ENCODE results near the gene OPRD1. TPM values are rescaled to one million over a fixed set of nuclear protein-coding genes. Genes with fewer than 3 reads are reported as not detected.

Gene OPRD1
- total RNA-seq, 4 donors from 2014 or later, result not detected

GRCh38 chr1:28890836-28891235 lies 78.9 kb downstream of the OPRD1 start:
- H3K4me1 ChIP-seq, result peaks cover 12% of the 10 kb centered on the region
- no peak overlapping the region for H3K27ac ChIP-seq
- TF ChIP-seq POLR2AphosphoS5 (IDR thresholded peaks at IDR 0.05) (no peak), EP300 (IDR thresholded peaks at IDR 0.05) (no peak), POLR2A (IDR thresholded peaks at IDR 0.05) (no peak)
- TF ChIP-seq, protein P1, sequence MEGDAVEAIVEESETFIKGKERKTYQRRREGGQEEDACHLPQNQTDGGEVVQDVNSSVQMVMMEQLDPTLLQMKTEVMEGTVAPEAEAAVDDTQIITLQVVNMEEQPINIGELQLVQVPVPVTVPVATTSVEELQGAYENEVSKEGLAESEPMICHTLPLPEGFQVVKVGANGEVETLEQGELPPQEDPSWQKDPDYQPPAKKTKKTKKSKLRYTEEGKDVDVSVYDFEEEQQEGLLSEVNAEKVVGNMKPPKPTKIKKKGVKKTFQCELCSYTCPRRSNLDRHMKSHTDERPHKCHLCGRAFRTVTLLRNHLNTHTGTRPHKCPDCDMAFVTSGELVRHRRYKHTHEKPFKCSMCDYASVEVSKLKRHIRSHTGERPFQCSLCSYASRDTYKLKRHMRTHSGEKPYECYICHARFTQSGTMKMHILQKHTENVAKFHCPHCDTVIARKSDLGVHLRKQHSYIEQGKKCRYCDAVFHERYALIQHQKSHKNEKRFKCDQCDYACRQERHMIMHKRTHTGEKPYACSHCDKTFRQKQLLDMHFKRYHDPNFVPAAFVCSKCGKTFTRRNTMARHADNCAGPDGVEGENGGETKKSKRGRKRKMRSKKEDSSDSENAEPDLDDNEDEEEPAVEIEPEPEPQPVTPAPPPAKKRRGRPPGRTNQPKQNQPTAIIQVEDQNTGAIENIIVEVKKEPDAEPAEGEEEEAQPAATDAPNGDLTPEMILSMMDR (IDR thresholded peaks at IDR 0.05), result no peak
- DNase-seq (ENCODE audit: low spot score in 2 of 2), result no peak
- 71% methylated on average over 2 of the region's 2 CpGs for whole genome bisulfite sequencing
- H3K9me3 ChIP-seq, result no peaks in the 10 kb centered on the region
- H3K27me3 ChIP-seq, result no peaks in the 10 kb centered on the region
- H3K4me3 ChIP-seq, result no peak overlapping the region
- H3K36me3 ChIP-seq, result no peaks in the 10 kb centered on the region

- TF ChIP-seq POLR2AphosphoS5 (IDR thresholded peaks at IDR 0.05), result no peak
- TF ChIP-seq EP300 (IDR thresholded peaks at IDR 0.05), result no peak
- TF ChIP-seq, protein P1 (IDR thresholded peaks at IDR 0.05), result no peak
- no peak for TF ChIP-seq POLR2A (IDR thresholded peaks at IDR 0.05)
- DNase-seq (ENCODE audit: low spot score in 2 of 2), result no peak
- H3K4me3 ChIP-seq, result no peak overlapping the region
- peaks cover 9% of the 10 kb centered on the region for H3K4me1 ChIP-seq
- H3K27ac ChIP-seq, result no peak overlapping the region
- no peaks in the 10 kb centered on the region for H3K9me3 ChIP-seq
- H3K27me3 ChIP-seq, result no peaks in the 10 kb centered on the region
- WGBS, result 90% methylated on average over 2 of the region's 2 CpGs
- H3K36me3 ChIP-seq, result no peaks in the 10 kb centered on the region
These were observed 79.3 kb downstream of the OPRD1 start for GRCh38 chr1:28891256-28891655.

DNA sequence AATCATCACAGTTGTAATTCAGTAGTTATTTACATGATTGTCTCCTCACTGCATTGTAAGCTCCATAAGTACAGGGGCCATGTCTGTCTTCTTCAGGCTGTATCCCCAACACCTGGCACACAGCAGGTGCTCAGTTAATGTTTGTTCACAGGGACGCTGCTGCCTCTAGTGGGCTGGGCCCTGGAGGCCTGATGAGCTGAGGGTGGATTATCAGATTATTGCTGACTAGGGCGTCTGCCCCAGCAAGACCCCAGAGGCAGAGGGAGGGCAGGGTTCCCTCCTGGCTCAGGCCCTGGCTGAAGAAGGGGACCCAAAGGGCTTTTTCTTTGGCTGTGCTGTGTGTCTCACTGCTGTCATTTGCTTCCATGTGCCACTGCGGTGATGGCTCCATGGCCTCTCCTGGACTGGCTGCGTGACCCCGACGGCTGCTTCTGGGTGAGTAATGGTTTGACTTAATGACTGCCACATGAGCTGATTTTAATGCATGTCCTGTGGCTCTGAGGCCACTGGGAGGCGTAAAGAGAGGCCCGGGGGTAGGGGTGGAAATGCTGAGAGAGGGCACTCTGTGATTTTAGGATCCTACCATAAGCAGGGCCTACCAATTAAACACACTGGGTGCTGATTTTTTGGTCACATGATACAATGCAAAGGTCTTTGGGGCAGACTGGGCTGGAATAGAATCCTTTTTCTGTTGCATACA lies 81.6 kb downstream of the OPRD1 start:
- Histone ChIP-seq H3K4me3 (no peak overlapping the region), H3K36me3 (no peaks in the 10 kb centered on the region), H3K9me3 (no peaks in the 10 kb centered on the region), H3K27ac (no peak overlapping the region), H3K27me3 (no peaks in the 10 kb centered on the region), H3K4me1 (no peaks in the 10 kb centered on the region)
- no peak for DNase-seq (ENCODE audit: low spot score in 2 of 2)
- TF ChIP-seq POLR2AphosphoS5 (IDR thresholded peaks at IDR 0.05) (no peak), EP300 (IDR thresholded peaks at IDR 0.05) (no peak), POLR2A (IDR thresholded peaks at IDR 0.05) (no peak)
- TF ChIP-seq, protein P1 (IDR thresholded peaks at IDR 0.05), result no peak
- 60% methylated on average over 7 of the region's 8 CpGs for WGBS

DNA sequence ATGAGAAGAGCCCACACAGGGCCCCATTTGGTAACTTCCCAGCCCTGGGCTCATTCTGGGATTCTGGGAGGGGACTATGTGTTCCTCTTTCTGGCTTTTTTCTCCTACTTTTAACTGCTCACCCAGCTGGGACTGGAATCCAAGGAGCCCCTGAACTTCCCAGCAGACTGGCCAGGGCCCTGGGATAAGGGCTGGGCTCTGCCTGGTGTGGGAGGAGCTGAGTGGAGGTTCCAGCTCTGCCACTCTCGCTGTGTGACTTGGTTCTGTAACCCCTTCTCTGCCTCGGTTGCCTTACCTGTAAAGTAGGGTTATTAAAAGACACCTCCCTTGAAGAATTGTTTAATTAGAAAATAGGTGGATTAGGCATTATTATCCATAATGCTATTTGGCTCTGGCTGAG lies 82.8 kb downstream of the OPRD1 start:
- H3K4me1 ChIP-seq, result peaks cover 7% of the 10 kb centered on the region
- 46% methylated on average over 2 of the region's 2 CpGs for WGBS
- TF ChIP-seq POLR2AphosphoS5 (IDR thresholded peaks at IDR 0.05) (no peak), POLR2A (IDR thresholded peaks at IDR 0.05) (no peak), EP300 (IDR thresholded peaks at IDR 0.05) (no peak)
- TF ChIP-seq, protein P1 (IDR thresholded peaks at IDR 0.05), result no peak
- no peak for DNase-seq (ENCODE audit: low spot score in 2 of 2)
- no peaks in the 10 kb centered on the region for H3K9me3 ChIP-seq
- no peak overlapping the region for H3K4me3 ChIP-seq
- H3K36me3 ChIP-seq, result no peaks in the 10 kb centered on the region
- no peak overlapping the region for H3K27ac ChIP-seq
- no peaks in the 10 kb centered on the region for H3K27me3 ChIP-seq

DNA sequence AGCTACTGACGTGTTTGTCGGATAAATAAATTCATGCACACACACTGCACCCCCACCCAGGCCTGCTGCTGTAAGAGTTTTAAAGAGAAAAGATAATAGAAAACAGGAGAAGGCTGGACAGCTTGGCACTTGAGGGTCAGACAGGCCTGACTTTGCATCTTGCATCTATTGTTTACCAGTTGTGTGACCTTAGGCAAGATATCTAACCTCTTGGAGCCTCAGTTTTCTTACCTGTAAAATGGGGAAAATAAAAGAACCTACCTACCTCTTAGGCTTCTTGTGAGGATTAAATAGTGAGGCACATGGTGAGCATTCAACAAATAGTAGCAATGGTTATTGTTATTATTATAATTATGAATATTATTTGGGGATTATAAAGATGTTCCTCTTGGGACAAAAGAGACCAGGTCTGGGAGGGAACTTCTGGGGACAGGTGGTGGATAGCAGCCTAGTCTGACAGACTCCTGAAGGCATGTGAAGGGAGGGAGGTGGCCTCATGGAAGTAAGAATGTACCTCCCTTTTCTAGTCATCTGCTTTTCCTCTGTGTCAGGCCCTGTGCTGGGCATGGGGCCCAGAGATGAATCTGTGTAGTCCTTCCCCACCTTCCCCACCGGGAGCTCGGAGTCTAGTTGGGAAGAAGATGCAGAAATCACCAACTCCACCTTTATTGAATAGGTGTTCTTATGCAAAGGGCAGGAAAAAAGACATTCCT lies 84.1 kb downstream of the OPRD1 start:
- Histone ChIP-seq H3K4me1 (peaks cover 7% of the 10 kb centered on the region), H3K36me3 (no peaks in the 10 kb centered on the region), H3K9me3 (no peaks in the 10 kb centered on the region), H3K27ac (no peak overlapping the region), H3K4me3 (no peak overlapping the region), H3K27me3 (no peaks in the 10 kb centered on the region)
- TF ChIP-seq, protein P1 (IDR thresholded peaks at IDR 0.05), result no peak
- TF ChIP-seq POLR2A (IDR thresholded peaks at IDR 0.05) (no peak), POLR2AphosphoS5 (IDR thresholded peaks at IDR 0.05) (no peak), EP300 (IDR thresholded peaks at IDR 0.05) (no peak)
- no peak for DNase-seq (ENCODE audit: low spot score in 2 of 2)
- 59% methylated on average over 4 of the region's 4 CpGs for WGBS
